ACC112 (cell line): ENCODE data around the gene SLC44A2.

Experiments
- H2AFZ ChIP-seq: fragments of 200-600 bp; sonication (generic); one replicate; pipeline ENCODE4 v1.6.0; 2017; ENCODE audit warnings: antibody characterized with exemption, low read length; ENCODE audit not compliant: unreplicated experiment
- H3K27ac ChIP-seq: fragments of 200-600 bp; sonication (generic); 2 replicates; pipeline ENCODE4 v1.5.1; 2014; ENCODE audit warnings: low read depth, mild to moderate bottlenecking, antibody characterized with exemption, low read length, moderate library complexity
- H3K27me3 ChIP-seq: fragments of 200-600 bp; sonication (generic); 2 replicates; pipeline ENCODE4 v1.6.1; 2014; ENCODE audit warnings: mild to moderate bottlenecking, antibody characterized with exemption, low read length, moderate library complexity, mixed read lengths; ENCODE audit not compliant: insufficient read depth
- H3K36me3 ChIP-seq: fragments of 200-600 bp; sonication (generic); 2 replicates; pipeline ENCODE4 v1.6.1; 2016; ENCODE audit warnings: mild to moderate bottlenecking, antibody characterized with exemption, low read length, moderate library complexity, mixed read lengths; ENCODE audit not compliant: insufficient read depth
- H3K4me1 ChIP-seq: fragments of 200-600 bp; sonication (generic); one replicate; pipeline ENCODE4 v1.6.1; 2016; ENCODE audit warnings: low read length, mixed read lengths; ENCODE audit not compliant: insufficient read depth, unreplicated experiment, control insufficient read depth
- H3K4me3 ChIP-seq: fragments of 200-600 bp; sonication (generic); 2 replicates; pipeline ENCODE4 v1.5.1; 2014; ENCODE audit warnings: mild to moderate bottlenecking, low read depth, low read length
- H3K79me2 ChIP-seq: fragments of 200-600 bp; sonication (generic); one replicate; pipeline ENCODE4 v1.6.0; 2016; ENCODE audit warnings: low read length; ENCODE audit not compliant: control insufficient read depth, unreplicated experiment, insufficient read depth

Gene SLC44A2

DNA sequence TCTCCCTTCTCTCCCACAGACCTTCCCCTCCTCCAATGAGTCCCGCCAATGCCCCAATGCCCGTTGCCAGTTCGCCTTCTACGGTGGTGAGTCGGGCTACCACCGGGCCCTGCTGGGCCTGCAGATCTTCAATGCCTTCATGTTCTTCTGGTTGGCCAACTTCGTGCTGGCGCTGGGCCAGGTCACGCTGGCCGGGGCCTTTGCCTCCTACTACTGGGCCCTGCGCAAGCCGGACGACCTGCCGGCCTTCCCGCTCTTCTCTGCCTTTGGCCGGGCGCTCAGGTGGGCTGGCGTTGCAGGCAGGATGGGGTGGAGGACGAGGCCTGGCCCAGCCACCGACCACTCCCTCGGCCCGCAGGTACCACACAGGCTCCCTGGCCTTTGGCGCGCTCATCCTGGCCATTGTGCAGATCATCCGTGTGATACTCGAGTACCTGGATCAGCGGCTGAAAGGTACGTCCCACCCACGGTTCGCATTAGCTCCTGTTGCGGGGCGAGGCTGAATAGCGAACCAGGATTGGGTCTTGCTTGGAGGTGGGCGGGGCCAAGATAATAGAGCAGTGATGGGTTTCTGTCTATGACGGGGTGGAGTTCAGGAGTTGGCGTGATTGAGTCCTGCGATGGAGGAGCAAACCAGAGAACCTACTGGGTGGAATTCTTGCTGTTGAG is 11.1 kb downstream of the SLC44A2 start:
- no peak overlapping the region for H2AFZ ChIP-seq
- H3K36me3 ChIP-seq: 0 out of 2 replicates have a peak, but pooled peaks cover 2% of the 10 kb centered on the region
- no peak overlapping the region for H3K27ac ChIP-seq
- H3K4me3 ChIP-seq: no peak overlapping the region
- H3K27me3 ChIP-seq: no peaks in the 10 kb centered on the region
- H3K79me2 ChIP-seq: no peaks in the 10 kb centered on the region
- H3K4me1 ChIP-seq: no peaks in the 10 kb centered on the region

DNA sequence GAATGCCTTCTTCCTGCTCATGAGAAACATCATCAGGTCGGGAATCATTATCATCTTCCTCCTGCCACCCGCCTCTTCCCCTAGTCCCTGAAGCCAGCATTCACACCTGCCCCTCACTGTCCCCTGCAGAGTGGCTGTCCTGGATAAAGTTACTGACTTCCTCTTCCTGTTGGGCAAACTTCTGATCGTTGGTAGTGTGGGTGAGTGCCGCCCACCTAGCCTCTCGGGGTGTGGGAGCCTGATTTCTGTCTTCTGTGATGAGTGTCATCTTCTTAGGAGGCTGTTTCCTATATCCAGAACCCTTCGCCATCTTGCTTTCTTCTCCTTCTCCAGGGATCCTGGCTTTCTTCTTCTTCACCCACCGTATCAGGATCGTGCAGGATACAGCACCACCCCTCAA is 12.5 kb downstream of the SLC44A2 start:
- Histone ChIP-seq H3K36me3 (0 out of 2 replicates have a peak, but pooled peaks cover 2% of the 10 kb centered on the region), H3K27me3 (no peaks in the 10 kb centered on the region), H2AFZ (no peak overlapping the region), H3K4me3 (no peak overlapping the region), H3K4me1 (no peaks in the 10 kb centered on the region), H3K27ac (no peak overlapping the region), H3K79me2 (no peaks in the 10 kb centered on the region)

DNA sequence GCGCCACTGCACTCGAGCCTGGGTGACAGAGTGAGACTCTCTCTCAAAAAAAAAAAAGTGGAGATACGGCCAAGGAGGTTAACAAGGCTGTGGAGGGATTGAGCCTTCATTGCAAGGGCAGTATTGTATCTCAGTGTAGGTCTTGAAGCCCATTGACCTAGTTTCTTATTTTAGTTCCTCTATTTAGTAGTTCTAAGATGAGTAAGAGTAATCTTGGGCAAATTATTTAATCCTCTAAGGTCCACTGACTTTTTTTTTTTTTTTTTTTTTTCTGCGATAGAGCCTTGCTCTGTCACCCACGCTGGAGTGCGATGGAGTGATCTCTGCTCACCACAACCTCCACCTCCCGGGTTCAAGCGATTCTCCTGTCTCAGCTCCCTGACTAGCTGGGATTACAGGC is 14.5 kb downstream of the SLC44A2 start:
- no peaks in the 10 kb centered on the region for H3K79me2 ChIP-seq
- H2AFZ ChIP-seq: no peak overlapping the region
- H3K4me3 ChIP-seq: no peak overlapping the region
- no peaks in the 10 kb centered on the region for H3K36me3 ChIP-seq
- H3K27ac ChIP-seq: no peak overlapping the region
- no peaks in the 10 kb centered on the region for H3K27me3 ChIP-seq
- no peaks in the 10 kb centered on the region for H3K4me1 ChIP-seq

- Histone ChIP-seq H3K27me3 (no peaks in the 10 kb centered on the region), H3K4me3 (no peak overlapping the region), H3K36me3 (no peaks in the 10 kb centered on the region), H3K79me2 (no peaks in the 10 kb centered on the region), H3K27ac (no peak overlapping the region), H2AFZ (no peak overlapping the region), H3K4me1 (no peaks in the 10 kb centered on the region)
These were observed 15.0 kb downstream of the SLC44A2 start for GRCh38 chr19:10640361-10640760.

GRCh38 chr19:10641248-10641647 is 15.9 kb downstream of the SLC44A2 start:
- Histone ChIP-seq H3K4me3 (no peak overlapping the region), H2AFZ (no peak overlapping the region), H3K27me3 (no peaks in the 10 kb centered on the region), H3K4me1 (no peaks in the 10 kb centered on the region), H3K36me3 (no peaks in the 10 kb centered on the region), H3K27ac (no peak overlapping the region), H3K79me2 (no peaks in the 10 kb centered on the region)

DNA sequence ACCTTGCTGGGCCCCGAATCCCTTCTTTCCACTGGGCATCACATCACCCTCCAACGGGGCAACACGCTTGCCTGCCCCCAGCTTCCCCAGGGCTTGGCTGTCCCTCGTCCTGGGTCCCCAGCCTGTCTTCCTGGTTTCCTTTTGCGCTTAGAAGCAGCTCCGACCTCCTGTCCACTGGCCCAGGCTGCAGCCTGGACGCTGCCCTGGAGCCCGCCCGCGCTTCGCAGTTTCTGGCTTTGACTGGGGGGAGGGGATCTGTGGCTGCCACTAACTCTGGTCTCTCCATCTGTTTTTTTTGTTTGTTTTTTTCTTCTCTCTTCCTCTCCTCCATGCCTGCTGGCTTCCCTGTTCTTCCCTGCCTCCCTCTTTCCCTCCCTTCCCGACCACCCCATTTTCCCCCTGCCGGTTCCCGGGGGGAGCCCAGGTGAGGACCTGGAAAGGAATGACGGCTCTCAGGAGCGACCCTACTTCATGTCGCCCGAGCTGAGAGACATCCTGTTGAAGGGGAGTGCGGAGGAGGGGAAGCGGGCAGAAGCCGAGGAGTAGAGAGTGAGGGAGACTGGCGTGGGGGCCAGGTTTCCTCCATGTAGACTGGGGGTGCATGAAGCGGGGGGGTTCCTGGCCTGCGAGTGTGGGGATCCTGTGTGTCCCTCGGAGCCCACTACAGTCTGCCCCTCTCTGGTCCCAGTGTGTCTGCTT is 17.3 kb downstream of the SLC44A2 start:
- Histone ChIP-seq H3K36me3 (no peaks in the 10 kb centered on the region), H3K4me1 (no peaks in the 10 kb centered on the region), H3K27me3 (no peaks in the 10 kb centered on the region), H3K27ac (no peak overlapping the region), H3K4me3 (no peak overlapping the region), H3K79me2 (no peaks in the 10 kb centered on the region), H2AFZ (no peak overlapping the region)

DNA sequence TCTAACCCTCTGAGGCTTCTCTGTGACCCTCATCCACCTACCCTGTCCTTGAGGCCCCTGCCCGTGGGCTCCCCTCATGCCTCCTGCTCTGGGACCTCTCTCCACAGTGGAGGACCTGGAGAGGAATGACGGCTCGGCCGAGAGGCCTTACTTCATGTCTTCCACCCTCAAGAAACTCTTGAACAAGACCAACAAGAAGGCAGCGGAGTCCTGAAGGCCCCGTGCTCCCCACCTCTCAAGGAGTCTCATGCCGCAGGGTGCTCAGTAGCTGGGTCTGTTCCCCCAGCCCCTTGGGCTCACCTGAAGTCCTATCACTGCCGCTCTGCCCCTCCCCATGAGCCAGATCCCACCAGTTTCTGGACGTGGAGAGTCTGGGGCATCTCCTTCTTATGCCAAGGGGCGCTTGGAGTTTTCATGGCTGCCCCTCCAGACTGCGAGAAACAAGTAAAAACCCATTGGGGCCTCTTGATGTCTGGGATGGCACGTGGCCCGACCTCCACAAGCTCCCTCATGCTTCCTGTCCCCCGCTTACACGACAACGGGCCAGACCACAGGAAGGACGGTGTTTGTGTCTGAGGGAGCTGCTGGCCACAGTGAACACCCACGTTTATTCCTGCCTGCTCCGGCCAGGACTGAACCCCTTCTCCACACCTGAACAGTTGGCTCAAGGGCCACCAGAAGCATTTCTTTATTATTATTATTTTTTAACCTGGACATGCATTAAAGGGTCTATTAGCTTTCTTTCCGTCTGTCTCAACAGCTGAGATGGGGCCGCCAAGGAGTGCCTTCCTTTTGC is 18.0 kb downstream of the SLC44A2 start:
- no peak overlapping the region for H2AFZ ChIP-seq
- H3K27ac ChIP-seq: no peak overlapping the region

DNA sequence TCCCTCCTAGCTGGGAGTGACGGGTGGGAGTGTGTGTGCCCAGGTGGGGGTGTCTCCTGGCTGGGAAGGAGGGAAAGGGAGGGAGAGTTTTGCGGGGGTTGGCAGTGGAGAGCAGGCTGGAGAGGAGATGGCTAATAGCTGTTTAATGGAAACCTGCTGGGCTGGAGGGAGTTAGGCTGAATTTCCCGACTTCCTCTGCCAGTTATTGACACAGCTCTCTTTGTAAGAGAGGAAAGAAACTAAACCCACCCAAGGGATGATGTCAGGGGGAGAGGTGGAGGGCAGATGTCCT is 18.6 kb downstream of the SLC44A2 start:
- H3K27ac ChIP-seq: no peak overlapping the region
- H3K36me3 ChIP-seq: no peaks in the 10 kb centered on the region
- no peaks in the 10 kb centered on the region for H3K79me2 ChIP-seq
- no peak overlapping the region for H2AFZ ChIP-seq
- no peaks in the 10 kb centered on the region for H3K27me3 ChIP-seq
- H3K4me1 ChIP-seq: no peaks in the 10 kb centered on the region
- no peak overlapping the region for H3K4me3 ChIP-seq

More for the DNA sequence above, 18.0 kb downstream of the SLC44A2 start:
- H3K79me2 ChIP-seq: no peaks in the 10 kb centered on the region
- no peak overlapping the region for H3K4me3 ChIP-seq
- H3K36me3 ChIP-seq: no peaks in the 10 kb centered on the region
- H3K27me3 ChIP-seq: no peaks in the 10 kb centered on the region
- no peaks in the 10 kb centered on the region for H3K4me1 ChIP-seq

GRCh38 chr19:10644260-10645007 is 19.1 kb downstream of the SLC44A2 start:
- Histone ChIP-seq H2AFZ (no peak overlapping the region), H3K79me2 (no peaks in the 10 kb centered on the region), H3K4me1 (no peaks in the 10 kb centered on the region), H3K4me3 (no peak overlapping the region), H3K27me3 (no peaks in the 10 kb centered on the region), H3K36me3 (no peaks in the 10 kb centered on the region), H3K27ac (no peak overlapping the region)

GRCh38 chr19:10646456-10647159 is 21.3 kb downstream of the SLC44A2 start:
- Histone ChIP-seq H3K27ac (no peak overlapping the region), H2AFZ (no peak overlapping the region), H3K36me3 (no peaks in the 10 kb centered on the region), H3K27me3 (no peaks in the 10 kb centered on the region), H3K4me3 (no peak overlapping the region), H3K79me2 (no peaks in the 10 kb centered on the region), H3K4me1 (no peaks in the 10 kb centered on the region)
